Activated CD8-positive, alpha-beta memory T cell treated with anti-CD3 and anti-CD28 coated beads for 4 hours (primary cell): ENCODE data around the gene PTTG1IP.
A peak's percentile ranks its signal among the peaks of the same experiment; 100 is the strongest.

Experiments used
- DNase-seq, 2 donors: peaks; one replicate each; pipeline ENCODE4 v3.0.0-alpha.2; 2020; ENCODE audit warnings: low read depth in 2 of 2

PTTG1IP gene

DNA sequence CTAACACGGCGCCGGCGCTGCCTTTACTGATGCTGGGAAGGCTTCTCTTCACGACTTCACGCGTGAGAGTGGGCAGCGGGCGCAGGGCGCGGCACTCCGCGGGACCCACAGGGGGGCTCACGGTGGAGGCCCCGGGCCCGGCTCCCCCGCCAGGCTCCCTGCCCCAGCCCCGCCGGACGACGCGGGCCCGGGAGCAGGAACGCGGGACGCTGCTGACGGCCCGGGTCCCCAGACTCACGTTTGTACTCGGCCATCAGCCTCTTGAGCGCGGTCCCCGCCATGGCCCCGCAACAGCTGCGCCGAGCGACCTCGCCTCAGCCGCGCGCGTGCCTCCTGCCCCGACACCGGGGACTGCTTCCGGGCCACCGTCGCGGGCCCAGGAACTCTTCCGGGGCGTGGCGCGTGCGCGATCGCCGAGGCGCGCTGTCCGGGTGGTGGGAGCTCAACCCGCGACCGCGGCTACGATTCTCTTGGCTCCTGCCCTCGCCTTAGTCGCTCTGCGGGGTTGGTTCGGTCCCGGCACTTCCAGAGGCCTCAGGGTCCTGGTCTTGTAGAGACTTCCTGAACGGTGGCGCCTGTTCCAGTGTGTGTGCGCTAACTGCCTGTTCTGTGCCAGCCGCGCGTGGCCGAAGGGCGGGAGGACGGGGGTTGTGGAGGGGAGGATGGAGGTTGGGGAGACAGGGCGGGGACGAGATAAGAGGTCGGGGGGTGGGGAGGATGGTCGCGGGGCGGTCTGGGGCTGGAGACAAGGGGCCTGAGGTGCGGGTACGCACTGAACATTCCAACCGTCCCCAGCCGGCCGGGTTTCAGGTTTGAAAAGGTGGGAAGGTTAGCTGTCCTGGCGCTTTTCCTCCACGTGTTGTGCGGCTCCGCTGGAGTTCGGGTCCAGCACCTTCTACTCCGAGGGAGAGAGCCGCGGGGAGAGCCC is 71.8 kb downstream of the PTTG1IP start, which contains the start of gene UBE2G2:
TSS of gene UBE2G2 (minus strand) at position 353 of the 928 bp plus-strand sequence. CDS start at position 281, 72 bp downstream.
- peak; percentile 67 to 72 for DNase-seq

DNA sequence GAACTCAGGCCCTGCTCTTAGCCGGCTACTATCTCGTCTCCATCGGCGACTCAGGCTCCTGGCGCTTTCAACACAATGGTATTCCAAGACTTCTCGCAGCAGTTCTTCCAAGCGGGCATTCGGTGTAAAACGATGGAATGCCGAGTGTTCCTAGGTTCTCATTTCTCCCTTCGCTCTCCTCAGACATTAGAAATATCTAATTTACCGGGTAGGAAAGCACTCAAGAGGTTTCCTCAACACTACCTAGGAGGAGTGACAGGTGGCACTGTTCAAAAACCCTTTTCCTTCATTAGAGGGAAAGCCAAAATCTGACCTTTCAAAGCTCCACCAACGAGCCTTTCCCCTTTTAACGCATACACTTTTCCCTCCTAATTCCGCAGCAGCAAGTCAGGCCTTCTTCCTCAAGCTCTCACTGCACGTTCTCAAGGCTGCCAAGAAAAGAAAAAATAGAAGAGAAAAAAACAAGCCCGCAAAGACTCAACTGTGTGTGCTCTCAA is 72.5 kb downstream of the PTTG1IP start:
- DNase-seq, result no peak

DNA sequence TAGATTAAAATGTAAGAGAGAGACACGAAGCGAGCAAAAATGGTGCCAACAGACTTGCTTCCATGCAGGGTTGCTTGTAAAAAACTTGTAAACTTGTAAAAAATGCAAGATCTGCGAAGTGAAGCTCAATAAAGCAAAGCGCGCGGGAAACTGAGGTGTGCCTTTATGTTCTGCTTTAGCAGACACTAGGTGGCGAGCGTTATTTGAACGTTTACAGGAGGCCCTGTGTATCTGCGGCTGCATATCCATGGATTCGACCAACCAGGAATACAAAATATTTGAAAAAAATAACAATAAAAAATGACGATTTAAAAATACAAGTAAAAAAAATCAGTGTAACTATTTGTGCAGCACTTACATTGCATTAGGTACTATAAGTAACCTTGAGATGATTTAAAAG is 73.4 kb downstream of the PTTG1IP start:
- DNase-seq, result no peak

DNA sequence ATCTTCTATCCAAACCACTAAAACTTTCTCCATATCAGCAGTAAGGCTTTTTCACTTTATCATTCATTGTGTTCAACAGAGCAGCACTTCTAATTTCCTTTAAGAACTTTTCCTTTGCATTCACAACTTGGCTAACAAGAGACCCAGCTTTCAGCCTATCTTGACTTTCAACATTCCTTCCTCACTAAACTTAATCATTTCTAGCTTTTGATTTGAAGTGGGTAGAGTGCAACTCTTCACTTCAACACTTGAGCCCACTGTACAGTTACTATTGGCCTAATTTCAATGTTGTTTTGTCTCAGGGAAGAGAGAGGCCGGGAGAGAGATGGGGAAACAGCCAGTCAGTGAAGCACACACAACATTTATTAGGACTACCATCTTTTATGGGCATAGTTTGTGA is 73.8 kb downstream of the PTTG1IP start:
- DNase-seq, result no peak
